Measurements from ENCODE around the gene M1AP.

Gene M1AP

GRCh38 chr2:74546004-74546403 is 102.1 kb downstream of the M1AP start:
- DNase-seq (ENCODE audit: low read depth) = no peak

GRCh38 chr2:74544634-74545033 is 103.5 kb downstream of the M1AP start:
- no peak for DNase-seq (ENCODE audit: low read depth)

- DNase-seq (ENCODE audit: low read depth) = no peak
Observed at GRCh38 chr2:74542978-74543377, 105.2 kb downstream of the M1AP start.

GRCh38 chr2:74540291-74540690 is 107.8 kb downstream of the M1AP start:
- no peak for DNase-seq (ENCODE audit: low read depth)

GRCh38 chr2:74538881-74539339 is 109.2 kb downstream of the M1AP start:
- no peak for DNase-seq (ENCODE audit: low read depth)

- peak; percentile 33 for DNase-seq (ENCODE audit: low read depth)
Observed at GRCh38 chr2:74537140-74537539, 111.0 kb downstream of the M1AP start.

GRCh38 chr2:74536166-74536950 is 111.8 kb downstream of the M1AP start:
- DNase-seq (ENCODE audit: low read depth) = no peak

GRCh38 chr2:74535440-74535965 is 112.6 kb downstream of the M1AP start:
- DNase-seq (ENCODE audit: low read depth) = no peak

GRCh38 chr2:74534411-74534810 is 113.7 kb downstream of the M1AP start:
- no peak for DNase-seq (ENCODE audit: low read depth)

- no peak for DNase-seq (ENCODE audit: low read depth)
Observed at GRCh38 chr2:74533464-74533863, 114.7 kb downstream of the M1AP start.

- peak; percentile 66 for DNase-seq (ENCODE audit: low read depth)
Observed at GRCh38 chr2:74532222-74532621, 115.9 kb downstream of the M1AP start.

GRCh38 chr2:74531666-74532065 is 116.5 kb downstream of the M1AP start:
- no peak for DNase-seq (ENCODE audit: low read depth)

- peak; percentile 71 for DNase-seq (ENCODE audit: low read depth)
Observed at GRCh38 chr2:74530239-74531187, 117.6 kb downstream of the M1AP start.

- peak; percentile 99 for DNase-seq (ENCODE audit: low read depth)
Observed at GRCh38 chr2:74529357-74530238, 118.5 kb downstream of the M1AP start, which contains the start of the genes AUP1 and HTRA2. TSS of gene AUP1 (minus strand) at chr2:74529706. CDS start at chr2:74529629, 77 bp downstream. TSS of gene HTRA2 (plus strand) at chr2:74529933. CDS start at chr2:74530007, 74 bp downstream.

GRCh38 chr2:74528600-74529356 is 119.4 kb downstream of the M1AP start:
- DNase-seq (ENCODE audit: low read depth) = no peak

GRCh38 chr2:74527741-74528140 is 120.4 kb downstream of the M1AP start:
- no peak for DNase-seq (ENCODE audit: low read depth)

GRCh38 chr2:74526649-74527230 is 121.4 kb downstream of the M1AP start:
- no peak for DNase-seq (ENCODE audit: low read depth)

GRCh38 chr2:74525717-74526648 is 122.1 kb downstream of the M1AP start, which contains the start of gene DQX1:
TSS of gene DQX1 (minus strand) at chr2:74526231. CDS start at chr2:74525729, 502 bp downstream.
- DNase-seq (ENCODE audit: low read depth) = peak; percentile 51

Measured in EH (cell line).